Measurements from ENCODE around the gene B2M. TPM values are rescaled to one million over a fixed set of nuclear protein-coding genes. Genes with fewer than 3 reads are reported as not detected.
"Not testable (repeated sequence)": the region's sequence is repeated elsewhere in the genome, so short reads cannot be mapped to it uniquely, and the experiment has no call there.

Gene B2M
- polyA plus RNA-seq, 1 donor = 2,256 TPM

- H3K36me3 ChIP-seq (ENCODE audit: control insufficient read depth, insufficient read depth, low read length) = peaks cover 34% of the 10 kb centered on the region
- H3K4me3 ChIP-seq (ENCODE audit: low read length) = peak overlapping the region; percentile 95
- peaks cover 7% of the 10 kb centered on the region for H3K9me3 ChIP-seq (ENCODE audit: control insufficient read depth, low read depth, low read length)
- H3K27me3 ChIP-seq (ENCODE audit: control insufficient read depth, insufficient read depth, low read length) = no peaks in the 10 kb centered on the region
- H3K27ac ChIP-seq (ENCODE audit: low read length) = peak overlapping the region; percentile 100
- no CpG with 5 or more reads among the region's 5 CpGs for WGBS (ENCODE audit: insufficient coverage, low lambda C conversion rate)
- peak in 1 of 2 donors; percentile 18 for DNase-seq
- peaks cover 12% of the 10 kb centered on the region for H3K4me1 ChIP-seq (ENCODE audit: control insufficient read depth, insufficient read depth, low read length)
Measured at GRCh38 chr15:44713006-44713966, 2.0 kb downstream of the B2M start.

GRCh38 chr15:44715142-44715796 lies 4.0 kb downstream of the B2M start:
- H3K36me3 ChIP-seq (ENCODE audit: control insufficient read depth, insufficient read depth, low read length) = peaks cover 42% of the 10 kb centered on the region
- no peak for DNase-seq
- 93% methylated on average over 3 of the region's 6 CpGs for WGBS (ENCODE audit: insufficient coverage, low lambda C conversion rate)
- H3K27me3 ChIP-seq (ENCODE audit: control insufficient read depth, insufficient read depth, low read length) = no peaks in the 10 kb centered on the region
- H3K9me3 ChIP-seq (ENCODE audit: control insufficient read depth, low read depth, low read length) = peaks cover 7% of the 10 kb centered on the region
- H3K4me1 ChIP-seq (ENCODE audit: control insufficient read depth, insufficient read depth, low read length) = peaks cover 5% of the 10 kb centered on the region
- no peak overlapping the region for H3K27ac ChIP-seq (ENCODE audit: low read length)
- H3K4me3 ChIP-seq (ENCODE audit: low read length) = no peak overlapping the region

GRCh38 chr15:44715797-44716334 lies 4.5 kb downstream of the B2M start:
- Histone ChIP-seq H3K27ac (ENCODE audit: low read length) (no peak overlapping the region), H3K36me3 (ENCODE audit: control insufficient read depth, insufficient read depth, low read length) (peaks cover 42% of the 10 kb centered on the region), H3K4me1 (ENCODE audit: control insufficient read depth, insufficient read depth, low read length) (peaks cover 4% of the 10 kb centered on the region), H3K4me3 (ENCODE audit: low read length) (no peak overlapping the region), H3K9me3 (ENCODE audit: control insufficient read depth, low read depth, low read length) (peaks cover 7% of the 10 kb centered on the region), H3K27me3 (ENCODE audit: control insufficient read depth, insufficient read depth, low read length) (no peaks in the 10 kb centered on the region)
- DNase-seq = no peak
- no CpG with 5 or more reads among the region's 2 CpGs for WGBS (ENCODE audit: insufficient coverage, low lambda C conversion rate)

- Histone ChIP-seq H3K4me3 (ENCODE audit: low read length) (no peak overlapping the region), H3K27ac (ENCODE audit: low read length) (no peak overlapping the region), H3K36me3 (ENCODE audit: control insufficient read depth, insufficient read depth, low read length) (peaks cover 42% of the 10 kb centered on the region), H3K27me3 (ENCODE audit: control insufficient read depth, insufficient read depth, low read length) (no peaks in the 10 kb centered on the region), H3K4me1 (ENCODE audit: control insufficient read depth, insufficient read depth, low read length) (peaks cover 4% of the 10 kb centered on the region), H3K9me3 (ENCODE audit: control insufficient read depth, low read depth, low read length) (peaks cover 7% of the 10 kb centered on the region)
- no CpG with 5 or more reads among the region's 2 CpGs for WGBS (ENCODE audit: insufficient coverage, low lambda C conversion rate)
- DNase-seq = no peak
Measured at GRCh38 chr15:44716983-44717602, 5.8 kb downstream of the B2M start.

GRCh38 chr15:44718180-44718926 lies 7.0 kb downstream of the B2M start:
- Histone ChIP-seq H3K27ac (ENCODE audit: low read length) (no peak overlapping the region), H3K4me1 (ENCODE audit: control insufficient read depth, insufficient read depth, low read length) (no peaks in the 10 kb centered on the region), H3K9me3 (ENCODE audit: control insufficient read depth, low read depth, low read length) (peaks cover 7% of the 10 kb centered on the region), H3K4me3 (ENCODE audit: low read length) (no peak overlapping the region), H3K36me3 (ENCODE audit: control insufficient read depth, insufficient read depth, low read length) (peaks cover 42% of the 10 kb centered on the region), H3K27me3 (ENCODE audit: control insufficient read depth, insufficient read depth, low read length) (no peaks in the 10 kb centered on the region)
- WGBS (ENCODE audit: insufficient coverage, low lambda C conversion rate) = no CpG with 5 or more reads among the region's 4 CpGs
- DNase-seq = no peak

GRCh38 chr15:44718927-44719292 lies 7.6 kb downstream of the B2M start:
- Histone ChIP-seq H3K27me3 (ENCODE audit: control insufficient read depth, insufficient read depth, low read length) (no peaks in the 10 kb centered on the region), H3K27ac (ENCODE audit: low read length) (no peak overlapping the region), H3K36me3 (ENCODE audit: control insufficient read depth, insufficient read depth, low read length) (peaks cover 42% of the 10 kb centered on the region), H3K9me3 (ENCODE audit: control insufficient read depth, low read depth, low read length) (peaks cover 7% of the 10 kb centered on the region), H3K4me1 (ENCODE audit: control insufficient read depth, insufficient read depth, low read length) (no peaks in the 10 kb centered on the region), H3K4me3 (ENCODE audit: low read length) (no peak overlapping the region)
- 100% methylated on average over 4 of the region's 8 CpGs for WGBS (ENCODE audit: insufficient coverage, low lambda C conversion rate)
- no peak for DNase-seq

GRCh38 chr15:44719293-44719999 lies 8.1 kb downstream of the B2M start:
- Histone ChIP-seq H3K36me3 (ENCODE audit: control insufficient read depth, insufficient read depth, low read length) (peaks cover 42% of the 10 kb centered on the region), H3K4me1 (ENCODE audit: control insufficient read depth, insufficient read depth, low read length) (no peaks in the 10 kb centered on the region), H3K4me3 (ENCODE audit: low read length) (no peak overlapping the region), H3K27me3 (ENCODE audit: control insufficient read depth, insufficient read depth, low read length) (no peaks in the 10 kb centered on the region), H3K9me3 (ENCODE audit: control insufficient read depth, low read depth, low read length) (peaks cover 7% of the 10 kb centered on the region), H3K27ac (ENCODE audit: low read length) (no peak overlapping the region)
- WGBS (ENCODE audit: insufficient coverage, low lambda C conversion rate) = no CpG with 5 or more reads among the region's 4 CpGs
- peak in 1 of 2 donors; percentile 40 for DNase-seq

GRCh38 chr15:44720000-44720435 lies 8.7 kb downstream of the B2M start:
- no CpG with 5 or more reads among the region's 8 CpGs for WGBS (ENCODE audit: insufficient coverage, low lambda C conversion rate)
- not testable (repeated sequence) for H3K4me1 ChIP-seq (ENCODE audit: control insufficient read depth, insufficient read depth, low read length); H3K27me3 ChIP-seq (ENCODE audit: control insufficient read depth, insufficient read depth, low read length); H3K9me3 ChIP-seq (ENCODE audit: control insufficient read depth, low read depth, low read length); DNase-seq; H3K4me3 ChIP-seq (ENCODE audit: low read length); H3K27ac ChIP-seq (ENCODE audit: low read length)
- peaks cover 37% of the 10 kb centered on the region for H3K36me3 ChIP-seq (ENCODE audit: control insufficient read depth, insufficient read depth, low read length)

GRCh38 chr15:44720460-44721176 lies 9.3 kb downstream of the B2M start:
- DNase-seq = no peak
- Histone ChIP-seq H3K27ac (ENCODE audit: low read length) (no peak overlapping the region), H3K27me3 (ENCODE audit: control insufficient read depth, insufficient read depth, low read length) (no peaks in the 10 kb centered on the region), H3K36me3 (ENCODE audit: control insufficient read depth, insufficient read depth, low read length) (peaks cover 31% of the 10 kb centered on the region), H3K4me1 (ENCODE audit: control insufficient read depth, insufficient read depth, low read length) (no peaks in the 10 kb centered on the region), H3K9me3 (ENCODE audit: control insufficient read depth, low read depth, low read length) (peaks cover 5% of the 10 kb centered on the region), H3K4me3 (ENCODE audit: low read length) (no peak overlapping the region)
- WGBS (ENCODE audit: insufficient coverage, low lambda C conversion rate) = no CpG with 5 or more reads among the region's 4 CpGs
